HFFc6 (cell line): ENCODE data around the gene RHOBTB3. TPM values are rescaled to one million over a fixed set of nuclear protein-coding genes. Genes with fewer than 3 reads are reported as not detected.

ENCODE experiments used
- DNase-seq: peaks from one replicate; pipeline ENCODE4 v3.0.0-alpha.2; 2018
- H3K27ac Mint-ChIP-seq: 2 replicates; pipeline ENCODE4 v1.8.0; 2020; ENCODE audit warnings: mild to moderate bottlenecking, mixed read lengths
- H3K27me3 Mint-ChIP-seq: 2 replicates; pipeline ENCODE4 v1.8.0; 2021; ENCODE audit warnings: mild to moderate bottlenecking, moderate library complexity, mixed read lengths; ENCODE audit not compliant: insufficient read depth
- H3K36me3 Mint-ChIP-seq: 2 replicates; pipeline ENCODE4 v1.8.0; 2021; ENCODE audit warnings: low read depth, mixed read lengths
- H3K4me1 Mint-ChIP-seq: 2 replicates; pipeline ENCODE4 v1.8.0; 2020; ENCODE audit warnings: low read depth, mixed read lengths
- H3K4me3 Mint-ChIP-seq: 2 replicates; pipeline ENCODE4 v1.8.0; 2020; ENCODE audit warnings: mild to moderate bottlenecking, moderate library complexity, mixed read lengths
- H3K9me3 Mint-ChIP-seq: 2 replicates; pipeline ENCODE4 v1.8.0; 2020; ENCODE audit warnings: mild to moderate bottlenecking, mixed read lengths
- total RNA-seq, 6 experiments: library from RNA; stranded (reverse); fragmentation: NEBNext Ultra II Directional; extraction: Animal tissue kit (Norgen Biotek cat#: 25700); gene quantifications; 2 replicates in 1 of 6; 3 replicates in 5 of 6; pipeline ENCODE4 v1.2.3, GENCODE V29; 2021
- TF ChIP-seq, protein P1 (sequence below): fragments of 200-600 bp; sonication (generic); IDR thresholded peaks from 2 replicates; pipeline ENCODE4 v1.5.0; 2021; ENCODE audit warnings: antibody characterized with exemption, mild to moderate bottlenecking

RHOBTB3 gene
- total RNA-seq, 6 experiments from 2014 or later: 110 to 184 (median 160) TPM

DNA sequence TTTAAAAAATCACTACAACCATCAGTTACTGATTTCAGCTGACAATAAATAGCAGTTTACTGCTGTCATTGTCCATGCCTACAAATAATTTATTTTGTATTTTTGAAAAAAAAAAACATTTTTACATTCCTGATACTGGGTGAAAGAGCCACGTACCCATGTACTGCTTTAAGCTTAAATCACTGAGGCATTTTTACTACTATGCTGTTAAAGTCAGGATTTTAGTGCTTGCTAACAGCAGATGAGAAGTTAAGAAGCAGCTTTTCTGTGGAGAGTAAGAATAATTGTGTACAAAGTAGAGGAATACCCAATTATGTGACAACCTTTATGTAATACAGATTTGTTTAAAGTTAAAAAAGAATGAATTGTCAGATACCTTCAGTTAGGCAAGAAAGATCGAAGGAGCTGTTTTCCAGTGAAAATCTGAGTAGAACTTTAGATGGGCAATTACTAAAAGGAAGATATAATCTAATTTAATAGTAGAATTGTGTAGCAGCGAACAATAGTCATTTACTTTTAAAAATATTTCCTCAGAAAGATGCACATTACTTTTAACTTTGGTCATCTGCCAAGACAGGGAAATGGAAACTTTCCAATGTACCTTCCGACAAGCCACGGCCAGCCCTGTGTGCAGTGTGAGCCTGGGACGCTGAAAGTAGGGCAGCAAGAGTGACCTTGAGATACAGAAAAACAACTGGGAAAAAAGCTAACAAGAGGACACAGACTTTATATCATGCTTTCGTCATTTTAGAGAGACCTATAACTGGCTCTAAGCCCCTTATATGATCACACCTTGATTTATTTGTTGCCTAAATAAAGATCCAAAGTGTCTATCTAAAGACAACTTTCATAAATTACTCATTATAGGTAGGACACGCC, 39.9 kb downstream of the RHOBTB3 start:
- Mint-ChIP-seq H3K4me1 (peaks cover 38% of the 10 kb centered on the region), H3K27ac (no peak overlapping the region), H3K36me3 (peaks cover 55% of the 10 kb centered on the region), H3K9me3 (no peaks in the 10 kb centered on the region), H3K27me3 (no peaks in the 10 kb centered on the region; the same call in 1 of the 2 replicates), H3K4me3 (no peak overlapping the region)
- TF ChIP-seq, protein P1, sequence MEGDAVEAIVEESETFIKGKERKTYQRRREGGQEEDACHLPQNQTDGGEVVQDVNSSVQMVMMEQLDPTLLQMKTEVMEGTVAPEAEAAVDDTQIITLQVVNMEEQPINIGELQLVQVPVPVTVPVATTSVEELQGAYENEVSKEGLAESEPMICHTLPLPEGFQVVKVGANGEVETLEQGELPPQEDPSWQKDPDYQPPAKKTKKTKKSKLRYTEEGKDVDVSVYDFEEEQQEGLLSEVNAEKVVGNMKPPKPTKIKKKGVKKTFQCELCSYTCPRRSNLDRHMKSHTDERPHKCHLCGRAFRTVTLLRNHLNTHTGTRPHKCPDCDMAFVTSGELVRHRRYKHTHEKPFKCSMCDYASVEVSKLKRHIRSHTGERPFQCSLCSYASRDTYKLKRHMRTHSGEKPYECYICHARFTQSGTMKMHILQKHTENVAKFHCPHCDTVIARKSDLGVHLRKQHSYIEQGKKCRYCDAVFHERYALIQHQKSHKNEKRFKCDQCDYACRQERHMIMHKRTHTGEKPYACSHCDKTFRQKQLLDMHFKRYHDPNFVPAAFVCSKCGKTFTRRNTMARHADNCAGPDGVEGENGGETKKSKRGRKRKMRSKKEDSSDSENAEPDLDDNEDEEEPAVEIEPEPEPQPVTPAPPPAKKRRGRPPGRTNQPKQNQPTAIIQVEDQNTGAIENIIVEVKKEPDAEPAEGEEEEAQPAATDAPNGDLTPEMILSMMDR: no peak
- no peak for DNase-seq

DNA sequence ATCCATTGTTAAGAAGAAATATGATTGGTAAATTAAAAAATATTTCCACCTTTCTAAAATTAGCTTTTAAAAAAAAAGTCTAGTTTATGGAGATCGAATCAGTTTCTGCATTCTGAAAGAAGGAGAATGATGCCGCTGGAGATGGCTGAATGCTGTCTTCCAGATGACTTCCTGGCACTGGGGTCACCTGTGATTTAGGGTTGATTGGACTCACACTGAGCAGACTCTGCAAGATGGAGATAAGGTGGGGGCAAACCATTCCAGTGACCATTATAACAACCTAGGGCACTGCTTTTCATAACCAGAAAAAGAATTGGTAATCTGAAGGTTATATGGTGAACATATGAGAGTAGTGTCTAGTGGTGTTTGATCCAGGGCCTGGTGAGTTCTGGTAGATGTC, 40.8 kb downstream of the RHOBTB3 start:
- TF ChIP-seq, protein P1: no peak
- H3K36me3 Mint-ChIP-seq: peaks cover 51% of the 10 kb centered on the region
- H3K9me3 Mint-ChIP-seq: no peaks in the 10 kb centered on the region
- peaks cover 38% of the 10 kb centered on the region for H3K4me1 Mint-ChIP-seq
- DNase-seq: no peak
- peak overlapping the region; percentile 14; the same call in 1 of the 2 replicates for H3K27ac Mint-ChIP-seq
- H3K27me3 Mint-ChIP-seq: no peaks in the 10 kb centered on the region; the same call in 1 of the 2 replicates
- no peak overlapping the region for H3K4me3 Mint-ChIP-seq

DNA sequence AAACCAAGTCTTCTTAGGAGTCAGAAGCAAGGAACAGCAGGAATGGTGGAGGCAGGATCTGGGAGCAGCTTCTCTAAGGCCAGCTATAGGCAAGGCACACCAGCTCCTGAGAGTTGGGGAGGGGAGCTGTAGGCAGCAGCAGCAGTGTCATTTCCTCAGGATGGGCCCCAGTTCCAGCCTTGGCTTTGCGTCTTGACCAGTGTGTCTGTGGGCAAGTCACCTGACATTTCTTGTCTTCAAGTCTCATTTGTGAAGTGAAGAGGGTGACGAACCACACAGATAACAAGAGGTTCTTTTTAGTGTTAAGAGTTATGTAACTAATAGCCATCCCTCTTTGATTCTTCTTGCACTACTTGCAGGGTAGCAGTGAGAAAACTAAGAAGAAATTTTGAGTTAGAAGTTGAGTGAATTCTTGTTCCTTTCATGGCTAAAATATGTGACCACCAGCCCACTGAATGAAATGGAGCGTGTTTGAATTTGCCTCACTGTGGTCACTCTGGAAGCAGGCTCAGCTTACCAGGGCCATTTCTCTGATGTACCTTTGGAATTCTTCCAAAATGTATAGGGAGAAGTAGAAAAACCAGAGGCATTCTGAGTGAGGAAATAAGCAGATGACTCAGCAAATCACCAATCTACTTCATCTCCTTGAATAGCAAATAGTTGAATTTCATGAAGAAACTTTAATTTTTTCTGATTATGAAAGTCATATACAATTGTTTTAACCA, 42.4 kb downstream of the RHOBTB3 start:
- DNase-seq: peak; percentile 57
- Mint-ChIP-seq H3K27ac (peak overlapping the region; percentile 71), H3K27me3 (no peaks in the 10 kb centered on the region; the same call in 1 of the 2 replicates), H3K4me1 (peaks cover 41% of the 10 kb centered on the region), H3K4me3 (peak overlapping the region; percentile 28), H3K9me3 (no peaks in the 10 kb centered on the region), H3K36me3 (peaks cover 57% of the 10 kb centered on the region)
- TF ChIP-seq, protein P1: no peak

DNA sequence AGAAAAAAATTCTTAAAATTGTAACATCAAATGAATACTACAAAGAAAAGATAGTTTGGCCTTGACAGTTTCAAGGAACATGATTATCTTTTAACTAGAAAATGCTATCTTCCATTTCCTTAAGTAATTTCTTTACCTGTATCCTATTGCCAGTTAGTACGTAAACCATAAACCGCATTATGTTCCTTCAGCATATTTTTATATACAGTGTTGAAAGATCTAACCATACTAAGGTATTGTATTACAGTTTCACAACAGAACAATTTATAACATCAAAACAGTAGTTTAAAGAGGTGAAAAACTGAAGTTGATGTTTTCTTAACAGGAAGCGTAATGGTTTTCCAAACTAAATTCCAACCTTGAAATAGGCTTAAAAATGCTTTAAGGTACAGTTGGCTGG, 46.3 kb downstream of the RHOBTB3 start:
- no peaks in the 10 kb centered on the region for H3K9me3 Mint-ChIP-seq
- H3K36me3 Mint-ChIP-seq: peaks cover 55% of the 10 kb centered on the region
- TF ChIP-seq, protein P1: no peak
- peaks cover 56% of the 10 kb centered on the region for H3K4me1 Mint-ChIP-seq
- no peak for DNase-seq
- H3K27me3 Mint-ChIP-seq: no peaks in the 10 kb centered on the region
- no peak overlapping the region for H3K27ac Mint-ChIP-seq
- H3K4me3 Mint-ChIP-seq: no peak overlapping the region

DNA sequence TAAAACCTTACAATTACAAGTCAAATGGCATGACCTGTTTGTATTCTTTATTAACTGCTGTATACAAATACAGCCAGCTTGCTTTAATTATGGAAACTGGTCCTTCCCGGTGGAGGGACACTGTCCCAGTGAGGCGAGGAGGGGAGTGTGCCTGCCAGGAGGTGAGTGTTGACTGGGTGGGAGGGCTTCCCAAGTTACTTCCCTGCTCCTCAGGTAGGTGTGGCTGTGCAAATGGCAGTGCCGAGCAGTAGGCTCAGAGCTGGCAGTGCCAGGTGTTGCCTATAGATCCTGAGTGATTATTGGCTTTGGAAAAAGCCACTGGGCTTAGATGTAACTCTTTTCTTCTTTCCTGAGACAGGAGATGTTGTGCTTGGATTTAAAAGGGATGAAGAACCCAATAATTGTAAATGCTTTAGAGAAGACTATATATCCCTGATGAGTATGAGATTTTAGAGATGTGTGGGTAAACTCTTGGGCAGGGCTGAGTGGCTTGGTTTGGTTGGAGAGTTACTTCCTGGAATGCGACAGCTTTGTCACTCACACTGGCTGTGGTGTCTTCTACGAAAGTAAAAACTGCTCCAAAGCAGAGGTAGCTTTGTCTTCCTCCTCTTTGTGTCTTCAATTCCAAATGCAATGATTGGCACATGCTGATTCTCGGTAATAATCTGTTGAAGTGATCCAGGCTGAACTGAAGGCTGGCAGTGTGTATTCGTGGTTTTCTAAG, 47.7 kb downstream of the RHOBTB3 start:
- DNase-seq: no peak
- Mint-ChIP-seq H3K9me3 (no peaks in the 10 kb centered on the region), H3K27ac (peak overlapping the region; percentile 73), H3K4me3 (no peak overlapping the region), H3K36me3 (peaks cover 48% of the 10 kb centered on the region; the same call in 1 of the 2 replicates), H3K4me1 (peaks cover 46% of the 10 kb centered on the region), H3K27me3 (no peaks in the 10 kb centered on the region)
- TF ChIP-seq, protein P1: no peak
